CD4-positive, alpha-beta T cell treated with Interleukin-12 subunit alpha and Interleukin-12 subunit beta, for 1 hour (primary cell): ENCODE data around the gene FKBP8.
A peak's percentile ranks its signal among the peaks of the same experiment; 100 is the strongest.

ENCODE experiments used
- DNase-seq: peaks from one replicate; pipeline ENCODE4 v3.0.0-alpha.2; 2020

Gene FKBP8

DNA sequence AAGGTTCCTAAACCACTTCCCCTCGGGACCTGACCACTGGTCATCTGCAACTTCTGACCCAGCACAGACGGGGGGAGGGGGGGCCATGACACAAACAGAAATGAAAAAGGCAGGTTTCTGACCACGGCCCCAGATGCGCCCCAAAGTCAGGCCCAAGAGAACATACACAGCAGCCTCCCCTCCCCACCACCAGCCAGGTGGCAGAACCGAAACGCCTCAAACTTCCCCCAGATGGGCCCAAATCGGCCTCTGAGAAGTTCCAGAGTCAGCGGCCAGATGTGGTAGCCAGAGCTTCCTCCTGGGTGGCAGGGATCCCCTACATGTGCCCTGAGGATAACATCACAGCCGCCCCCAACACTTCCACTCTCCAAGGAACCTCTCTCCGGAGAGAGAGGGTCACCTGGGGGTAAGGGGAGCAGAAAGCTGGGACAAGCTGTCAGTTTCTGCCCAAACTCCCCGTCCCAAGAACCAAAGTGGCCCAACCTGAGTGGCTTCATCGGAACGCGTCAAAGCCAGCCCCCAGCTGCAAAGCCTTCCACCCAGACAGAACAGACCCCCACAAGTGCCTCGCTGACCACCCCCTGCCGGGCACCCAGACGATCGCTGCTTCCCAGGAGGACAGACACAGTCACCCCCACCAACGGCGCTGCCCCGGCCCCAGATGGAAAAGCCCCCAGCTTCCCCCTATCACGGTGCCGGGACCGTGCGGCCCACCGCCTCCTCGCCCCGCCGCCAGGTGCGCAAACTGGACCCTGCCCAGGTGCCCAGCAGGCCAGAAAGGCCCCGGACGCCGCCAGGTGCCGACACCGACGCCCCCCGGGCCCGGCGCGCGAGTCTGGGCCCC, 22.3 kb downstream of the FKBP8 start:
- peak; percentile 36 for DNase-seq

DNA sequence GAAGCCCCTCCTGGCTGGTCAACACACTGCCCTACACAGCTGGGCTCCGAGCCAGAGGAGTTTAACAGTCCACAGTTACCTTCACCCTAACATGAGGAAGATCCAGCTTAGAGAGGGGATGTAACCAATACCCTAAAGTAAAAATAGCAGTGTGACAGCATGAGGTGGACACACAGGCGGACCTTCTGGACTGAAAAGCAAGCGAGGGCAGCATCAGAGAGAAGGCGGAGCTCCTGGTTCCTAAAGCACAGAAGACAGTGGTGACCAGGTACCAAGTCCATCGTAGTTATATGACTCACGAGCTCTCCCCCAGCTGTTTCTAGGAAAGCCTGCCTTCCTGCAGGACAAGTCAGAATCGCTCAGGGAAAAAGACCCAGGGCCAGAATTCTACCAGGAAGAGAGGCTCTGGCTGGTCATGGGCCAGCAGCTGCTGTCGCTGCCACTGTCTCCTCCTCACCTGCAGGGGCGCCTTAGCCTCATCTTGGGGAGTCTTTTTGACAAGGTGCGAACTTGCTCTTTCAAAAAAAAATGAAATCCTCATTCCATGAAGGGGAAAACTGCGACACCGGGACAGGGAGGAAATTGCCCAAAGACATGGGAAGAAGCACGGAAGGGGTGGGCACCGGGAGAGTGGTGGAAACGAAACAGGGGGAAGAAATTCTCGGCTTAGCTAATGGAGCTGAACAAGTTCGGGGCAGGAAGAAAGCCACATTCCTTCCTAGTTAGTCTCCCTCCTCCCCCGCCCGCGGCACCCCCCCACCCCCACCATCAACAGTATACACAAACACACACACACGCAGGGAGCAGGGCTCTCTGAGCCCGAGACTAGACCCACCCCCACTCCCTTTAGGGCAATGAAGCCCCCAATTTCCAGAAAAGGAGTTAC, 23.2 kb downstream of the FKBP8 start:
- peak; percentile 69 for DNase-seq

DNA sequence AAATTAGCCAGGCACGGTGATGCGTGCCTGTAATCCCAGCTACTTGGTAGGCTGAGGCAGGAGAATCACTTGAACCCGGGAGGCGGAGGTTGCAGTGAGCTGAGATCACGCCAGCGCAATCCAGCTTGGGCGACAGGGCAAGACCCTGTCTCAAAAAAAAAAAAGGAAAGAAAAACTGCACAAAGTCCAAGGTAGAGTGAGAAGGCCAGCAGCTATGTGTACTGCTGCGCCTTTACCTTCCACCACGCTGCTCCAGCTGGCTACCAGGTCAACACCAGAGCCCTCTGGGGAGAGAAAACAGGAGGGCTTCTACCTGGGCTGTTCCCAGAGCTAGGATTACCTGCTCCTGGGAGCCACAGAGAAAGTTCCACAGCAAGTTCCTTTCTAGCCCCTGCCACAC, 24.7 kb downstream of the FKBP8 start:
- DNase-seq, result no peak

DNA sequence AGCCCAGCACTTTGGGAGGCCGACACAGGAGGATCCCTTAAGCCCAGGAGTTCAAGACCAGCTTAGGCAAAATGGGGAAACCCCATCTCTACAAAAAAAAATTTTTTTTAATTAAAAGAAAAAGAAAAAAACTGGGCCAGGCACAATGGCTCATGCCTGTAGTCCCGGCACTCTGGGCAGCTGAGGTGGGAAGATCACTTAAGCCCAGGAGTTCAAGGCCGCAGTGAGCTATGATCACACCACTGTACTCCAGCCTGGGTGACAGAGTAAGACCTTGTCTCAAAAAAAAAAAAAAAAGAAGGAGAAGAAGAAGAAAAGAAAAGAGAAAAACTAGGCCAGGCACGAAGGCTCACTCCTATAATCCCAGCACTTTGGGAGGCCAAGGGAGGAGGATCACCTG, 25.8 kb downstream of the FKBP8 start:
- no peak for DNase-seq

DNA sequence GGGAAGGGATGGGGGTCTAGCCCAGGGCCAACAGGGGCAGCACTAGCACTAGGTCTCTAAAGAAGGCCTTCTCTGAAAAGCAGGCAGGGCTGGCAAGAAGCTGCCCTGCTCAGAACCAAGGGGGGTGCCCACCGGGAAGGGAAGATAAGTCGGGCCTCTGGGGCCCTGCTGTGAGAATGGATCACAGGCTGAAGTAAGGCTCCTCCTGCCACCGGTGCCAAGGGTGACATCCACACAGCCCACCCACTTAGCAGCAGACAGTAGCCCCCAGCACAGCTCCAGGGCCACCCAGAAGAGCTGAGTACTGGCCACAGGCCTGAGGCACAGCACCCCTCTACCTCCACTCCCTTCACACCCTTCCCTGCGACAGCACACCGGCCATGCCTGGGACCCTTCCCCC, 27.4 kb downstream of the FKBP8 start:
- no peak for DNase-seq

DNA sequence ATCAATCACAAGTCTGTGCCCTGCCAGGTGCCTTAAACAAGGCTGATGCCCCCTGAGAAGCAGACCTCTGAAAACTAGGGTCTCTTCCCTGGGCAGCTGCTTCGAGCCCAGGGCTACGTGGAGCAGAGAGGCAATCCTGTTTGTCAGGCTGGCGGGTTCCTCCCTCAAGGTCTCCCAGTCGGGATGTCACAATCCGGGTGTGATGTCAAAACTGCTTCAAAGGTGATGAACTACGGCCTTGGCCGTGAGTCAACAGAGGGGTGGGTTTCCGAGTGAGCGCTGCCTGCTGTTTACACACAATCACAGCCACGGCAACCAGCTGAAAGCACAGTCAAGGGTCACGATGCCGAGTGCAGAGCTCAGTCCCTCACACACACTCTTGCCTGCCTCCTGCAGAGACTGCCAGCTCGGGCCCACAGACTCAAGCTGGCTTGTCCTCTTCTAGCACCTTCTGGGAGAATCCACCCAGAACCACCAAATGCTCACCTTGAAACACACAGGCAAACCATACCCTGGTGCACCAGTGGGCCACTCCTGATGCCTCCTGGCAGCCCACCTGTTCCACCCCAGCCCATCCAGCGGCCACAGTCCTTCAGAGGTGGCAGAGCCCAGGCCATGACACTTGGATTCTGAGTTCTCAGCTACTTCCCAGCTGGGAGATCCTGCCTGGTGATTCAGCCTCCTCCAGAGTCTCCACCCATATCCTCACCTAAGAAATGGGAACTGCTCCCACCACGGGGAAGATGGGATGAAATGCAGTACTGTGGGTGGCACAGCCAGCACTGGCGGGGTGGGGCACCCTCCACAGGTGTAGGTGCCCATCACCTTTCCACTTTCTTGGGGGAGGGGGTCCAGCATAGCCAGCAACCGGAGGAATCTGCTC, 28.3 kb downstream of the FKBP8 start:
- DNase-seq, result peak; percentile 42

DNA sequence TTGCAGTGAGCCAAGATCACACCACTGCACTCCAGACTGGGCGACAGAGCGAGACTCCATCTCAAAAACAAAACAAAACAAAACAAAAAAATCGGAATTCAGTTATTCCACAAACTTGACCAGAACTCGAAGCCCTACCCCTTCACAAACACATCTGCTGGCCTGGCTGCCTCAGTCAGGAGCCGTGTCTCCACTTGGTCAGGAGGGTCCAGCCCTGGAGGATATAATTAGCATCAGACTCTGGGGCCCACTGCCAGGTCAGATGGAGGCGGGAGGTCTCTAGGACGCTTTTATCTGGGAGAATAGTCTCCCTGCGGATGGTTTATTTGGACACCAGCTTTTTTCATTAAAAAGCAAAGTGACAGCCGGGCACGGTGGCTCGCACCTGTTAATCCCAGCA, 29.5 kb downstream of the FKBP8 start:
- no peak for DNase-seq

DNA sequence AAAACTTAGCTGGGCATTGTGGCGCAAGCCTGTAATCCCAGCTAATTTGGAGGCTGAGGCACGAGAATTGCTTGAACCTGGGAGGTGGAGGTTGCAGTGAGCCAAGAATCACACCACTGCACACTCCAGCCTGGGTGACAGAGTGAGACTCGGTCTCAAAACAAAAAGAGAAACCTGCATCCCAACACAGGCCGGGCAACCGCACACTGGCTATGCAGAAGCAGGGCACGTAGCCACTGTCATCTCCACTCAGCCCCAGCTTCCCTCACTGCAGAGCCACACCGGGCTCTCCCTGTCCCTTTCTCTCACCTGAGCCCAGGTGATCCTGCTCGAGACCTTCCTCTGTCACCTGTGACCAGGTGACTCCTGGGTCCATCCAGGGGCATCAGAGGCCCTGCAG, 33.2 kb downstream of the FKBP8 start:
- no peak for DNase-seq

DNA sequence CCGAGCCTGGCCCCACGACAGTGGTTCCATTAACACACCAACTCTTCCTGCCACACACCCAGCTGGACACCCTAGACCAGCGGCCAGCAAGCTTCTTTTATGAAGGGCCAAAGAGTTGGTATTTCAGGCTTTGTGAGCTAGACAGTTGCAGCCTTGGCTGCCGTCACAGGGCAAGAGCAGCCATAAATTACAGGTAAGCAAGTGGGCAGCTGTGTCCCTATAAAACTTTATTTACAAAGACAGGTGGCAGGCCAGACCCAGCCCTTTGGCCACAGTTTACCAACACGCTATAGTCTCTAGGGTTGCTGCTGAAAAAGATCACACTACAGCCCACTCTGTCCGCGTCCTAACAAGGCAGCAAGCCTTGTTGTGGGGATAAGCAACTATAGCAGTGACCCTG, 34.8 kb downstream of the FKBP8 start:
- no peak for DNase-seq

DNA sequence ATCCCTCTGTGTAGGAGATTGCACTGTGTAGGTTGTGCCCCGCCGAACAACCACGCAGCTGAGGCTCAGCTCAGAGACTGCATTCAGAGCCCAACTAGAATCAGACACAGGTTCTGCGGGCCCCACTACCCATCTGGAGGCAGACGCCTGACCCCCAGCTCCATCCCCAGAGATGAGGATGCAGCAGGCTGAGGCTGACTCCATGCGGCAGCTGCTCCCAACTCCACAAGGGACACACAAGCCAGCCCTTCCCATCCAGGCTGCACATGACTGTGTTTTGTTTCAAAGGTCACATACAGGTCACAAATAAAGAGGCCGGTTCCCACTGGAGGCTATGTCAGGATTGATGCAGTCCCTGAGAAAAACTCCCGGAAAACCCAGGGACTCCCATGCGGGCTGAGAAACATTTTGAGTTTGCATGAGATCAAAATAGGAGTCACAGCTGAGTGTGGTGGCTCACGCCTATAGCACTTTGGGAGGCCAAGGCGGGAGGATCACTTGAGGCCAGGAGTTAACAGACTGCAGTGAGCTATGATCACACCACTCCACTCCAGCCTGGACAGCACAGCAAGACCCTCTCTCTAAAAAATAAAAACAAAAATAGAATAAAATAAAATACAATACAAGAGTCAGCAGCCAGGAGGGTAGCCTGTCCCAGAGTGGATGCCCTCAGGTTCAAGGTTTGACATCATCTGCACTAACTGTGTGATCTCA, 35.5 kb downstream of the FKBP8 start:
- no peak for DNase-seq

DNA sequence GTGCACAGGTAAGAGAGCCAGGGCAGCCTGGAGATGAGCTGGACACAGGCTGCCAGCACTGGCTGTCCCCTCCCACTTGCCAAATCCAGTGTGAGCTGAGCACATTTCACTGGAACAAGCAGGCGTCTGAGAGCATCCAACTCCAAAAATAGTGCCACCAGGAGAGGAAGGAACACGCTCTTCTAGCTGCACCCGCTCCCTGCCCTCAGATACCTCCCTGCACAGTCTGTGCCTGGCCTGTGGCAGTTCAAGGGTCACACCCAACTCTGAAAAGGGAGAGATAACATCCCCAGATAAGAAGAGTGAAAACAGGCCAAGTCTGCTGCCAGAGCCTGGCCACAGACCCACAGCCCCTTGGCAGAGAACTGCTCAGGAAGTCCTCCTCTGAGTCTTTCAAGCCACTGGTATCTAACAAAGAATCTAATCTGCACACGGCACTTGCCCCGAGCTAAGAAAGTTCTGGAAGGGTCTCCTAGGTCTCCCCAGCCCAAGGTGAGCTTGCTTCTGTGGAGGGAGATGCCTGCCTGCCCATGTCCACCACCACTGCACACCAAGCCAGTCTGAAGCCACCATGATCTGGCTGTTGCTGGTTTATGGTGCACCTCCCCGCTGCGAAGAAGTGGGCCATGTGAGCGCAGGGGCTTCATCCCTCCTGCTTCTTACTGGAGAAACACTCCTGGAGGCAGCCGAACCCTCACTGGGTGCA, 36.2 kb downstream of the FKBP8 start:
- DNase-seq, result peak; percentile 70

DNA sequence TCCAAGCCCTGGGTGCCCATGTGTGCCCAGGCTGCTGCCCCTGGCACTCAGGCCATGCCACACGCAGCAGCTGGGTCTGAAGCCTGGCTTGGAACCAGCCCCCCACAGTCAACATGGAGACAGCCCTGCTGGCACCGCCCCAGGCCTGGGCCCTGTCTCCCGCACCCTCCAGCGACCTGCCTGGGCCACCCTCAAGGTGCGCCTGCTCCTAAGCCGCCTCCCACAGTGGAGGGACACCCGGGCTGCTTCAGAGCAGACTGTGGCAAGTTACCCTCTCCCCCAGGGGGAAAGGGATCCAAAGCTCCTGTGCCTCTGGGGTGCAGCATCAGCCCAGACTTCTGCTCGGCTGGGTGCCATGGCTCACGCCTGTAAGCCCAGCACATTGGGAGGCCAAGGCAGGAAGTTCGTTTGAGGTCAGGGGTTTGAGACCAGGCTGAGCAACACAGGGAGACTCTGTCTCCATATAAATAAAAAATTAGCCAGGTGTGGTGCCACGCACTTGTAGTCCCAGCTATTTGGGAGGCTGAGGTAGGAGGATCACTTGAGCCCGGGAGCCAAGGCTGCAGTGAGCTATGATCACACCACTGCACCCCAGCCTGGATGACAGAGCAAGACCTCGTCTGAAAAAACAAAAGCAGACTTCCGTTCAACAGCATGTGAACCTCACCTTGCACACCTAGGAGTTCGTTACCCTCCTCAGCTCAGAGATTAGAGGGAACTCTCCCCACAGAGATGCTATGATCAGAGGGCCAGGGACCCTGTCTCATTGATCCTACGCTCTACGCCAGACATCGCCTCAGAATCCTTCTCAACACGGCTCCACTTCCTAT, 37.1 kb downstream of the FKBP8 start:
- DNase-seq, result peak; percentile 47

DNA sequence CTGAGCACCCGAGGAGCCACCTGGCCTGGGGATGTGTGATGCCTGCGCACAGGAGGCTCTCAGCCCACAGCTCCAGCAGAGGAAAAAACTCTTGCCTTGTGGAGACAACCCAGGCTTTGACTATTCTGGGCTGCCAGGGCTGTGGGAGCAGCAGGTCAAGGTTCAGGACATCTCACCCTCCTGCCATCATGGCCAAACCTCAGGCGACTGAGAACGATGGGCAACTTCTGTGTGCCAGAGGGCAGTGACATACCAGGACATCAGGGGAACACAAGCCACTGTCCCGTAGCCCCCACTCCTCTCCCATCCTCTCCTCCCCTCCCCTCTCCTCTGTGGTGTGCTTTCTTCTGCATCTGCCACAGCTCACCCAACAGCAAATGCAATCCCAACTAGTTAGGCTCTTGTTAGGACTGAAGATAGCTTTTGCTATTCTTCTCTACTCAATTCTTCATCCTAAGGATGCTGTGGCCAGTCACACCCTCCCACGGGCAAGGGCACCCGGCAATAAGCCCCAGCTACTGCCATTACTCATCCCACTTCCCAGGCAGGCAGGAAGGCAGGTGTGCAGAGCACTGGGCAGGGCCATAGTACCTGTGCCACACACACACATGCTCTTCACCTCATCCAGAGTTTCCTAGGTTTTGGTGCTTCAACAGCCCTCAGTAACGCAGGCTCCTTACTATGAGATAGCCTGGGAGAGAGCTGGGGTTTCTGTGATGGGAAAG, 38.3 kb downstream of the FKBP8 start:
- DNase-seq, result no peak

DNA sequence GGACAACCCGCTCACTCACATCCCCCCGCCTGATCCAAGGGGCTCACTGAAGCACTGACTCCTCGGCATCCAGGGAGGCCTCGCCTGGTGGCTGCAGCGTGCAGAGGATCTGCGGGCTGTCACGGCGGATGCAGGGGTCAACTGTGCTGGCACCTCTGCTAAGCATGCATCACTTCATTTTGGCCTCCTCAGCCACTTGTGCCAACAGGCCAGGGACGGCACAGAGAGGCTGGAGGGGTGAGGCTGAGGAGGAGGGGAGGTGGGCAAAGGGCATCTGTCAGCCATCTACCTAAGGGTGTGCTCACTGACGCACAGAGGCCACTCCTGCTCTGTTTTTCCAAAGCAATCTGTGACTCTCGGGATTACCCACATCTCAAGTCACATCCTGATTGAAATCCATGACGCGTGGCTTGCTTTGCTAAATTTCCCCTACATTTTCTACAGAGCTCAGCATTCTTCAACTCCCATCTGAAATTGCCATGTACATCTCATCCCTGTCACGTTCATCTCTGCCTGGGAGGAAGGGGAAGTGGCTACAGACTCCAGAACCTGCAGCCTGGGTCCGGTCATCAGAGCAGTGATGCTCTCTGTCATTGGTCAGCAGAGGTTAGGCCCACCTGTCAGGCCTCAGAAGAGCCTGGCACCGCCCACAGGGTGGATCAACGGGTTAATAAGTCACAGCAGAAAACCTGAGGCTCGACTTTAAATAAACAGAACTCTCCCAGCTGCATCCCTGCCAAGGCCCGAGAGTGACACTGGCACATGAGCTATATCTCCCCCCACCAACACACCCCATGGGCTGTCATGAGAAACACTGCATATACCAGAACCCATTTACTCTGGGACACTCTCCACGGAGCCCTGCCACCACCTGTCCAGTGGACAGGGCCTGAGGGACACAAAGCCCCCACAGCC, 39.1 kb downstream of the FKBP8 start:
- DNase-seq, result no peak

DNA sequence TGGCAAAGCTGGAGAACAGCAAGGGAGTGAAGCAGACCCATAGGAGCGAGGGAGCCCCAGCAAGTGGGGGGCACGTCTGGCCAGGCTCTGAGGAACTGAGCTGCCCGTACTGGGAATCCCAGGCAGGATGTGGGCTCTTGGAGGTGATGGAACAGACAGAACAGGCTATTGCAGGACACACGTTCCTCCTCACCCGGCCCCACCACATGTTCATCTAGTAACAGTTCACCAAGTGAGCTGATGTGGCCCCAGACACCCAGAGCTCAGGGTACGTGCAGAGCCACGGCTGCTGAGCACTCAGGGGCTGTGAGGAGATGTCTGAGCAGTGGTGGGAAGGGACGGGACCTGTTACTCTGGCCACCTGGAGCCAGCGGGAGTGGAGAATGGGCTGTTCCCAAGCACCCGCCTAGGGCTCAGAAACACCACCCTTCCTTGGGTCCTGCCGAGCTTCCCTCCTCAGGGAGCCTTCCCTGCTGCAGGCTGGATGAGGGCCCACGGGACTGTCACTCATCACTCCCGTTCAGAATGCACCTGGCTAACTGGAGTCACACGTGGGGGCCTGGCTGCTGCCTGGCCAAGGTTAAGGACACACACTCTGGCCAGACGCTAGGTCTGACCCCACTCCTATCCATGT, 39.9 kb downstream of the FKBP8 start:
- DNase-seq, result no peak

DNA sequence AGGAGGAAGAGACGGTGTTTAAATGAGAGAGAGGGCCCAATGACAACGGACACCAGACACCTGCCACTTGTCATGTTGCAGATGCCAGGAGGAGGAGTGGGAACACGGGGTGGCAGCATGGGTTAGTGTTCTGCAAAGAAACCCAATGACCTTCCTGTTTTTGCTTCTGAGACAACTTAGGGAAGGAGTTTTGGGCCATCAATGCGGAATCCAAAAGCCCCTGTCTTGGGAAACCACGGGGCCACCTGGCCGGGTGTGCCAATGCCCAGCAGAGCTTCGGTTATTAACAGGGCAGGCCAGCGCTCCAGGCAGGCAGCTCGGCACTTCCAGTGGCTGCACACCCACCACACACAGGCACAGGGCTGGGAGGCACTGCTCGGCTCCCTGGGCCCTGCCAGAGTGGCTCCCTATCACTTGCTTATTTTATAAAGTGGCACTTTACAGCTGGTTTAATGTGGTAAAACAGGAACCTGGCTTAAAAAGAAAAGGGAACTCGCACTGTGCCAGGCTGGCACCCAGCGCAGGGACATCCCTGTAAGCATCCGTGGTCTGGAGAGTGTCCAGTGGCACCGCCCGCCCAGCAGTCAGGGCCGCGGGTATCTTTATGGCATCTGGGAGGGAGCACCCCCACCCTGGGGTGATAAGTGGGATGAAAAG, 40.6 kb downstream of the FKBP8 start:
- no peak for DNase-seq

DNA sequence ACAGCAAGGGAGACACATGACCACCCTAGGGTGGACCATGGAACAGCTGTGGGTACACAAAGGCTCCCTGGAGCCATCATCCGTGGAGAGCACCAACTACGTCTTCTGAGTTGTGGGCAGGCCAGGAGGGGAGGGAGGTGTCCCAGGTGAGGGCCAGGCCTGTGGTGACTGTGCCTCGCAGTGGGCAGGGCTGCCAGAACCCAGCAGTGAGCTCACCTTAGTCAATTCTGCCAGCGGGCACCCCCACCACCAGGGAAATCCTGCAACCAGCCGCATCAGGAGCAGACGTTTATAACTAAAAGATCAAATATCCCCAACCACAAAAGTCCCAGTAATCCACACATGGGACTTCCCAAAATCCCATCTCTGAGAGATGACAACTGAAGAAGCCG, 41.1 kb downstream of the FKBP8 start:
- no peak for DNase-seq

DNA sequence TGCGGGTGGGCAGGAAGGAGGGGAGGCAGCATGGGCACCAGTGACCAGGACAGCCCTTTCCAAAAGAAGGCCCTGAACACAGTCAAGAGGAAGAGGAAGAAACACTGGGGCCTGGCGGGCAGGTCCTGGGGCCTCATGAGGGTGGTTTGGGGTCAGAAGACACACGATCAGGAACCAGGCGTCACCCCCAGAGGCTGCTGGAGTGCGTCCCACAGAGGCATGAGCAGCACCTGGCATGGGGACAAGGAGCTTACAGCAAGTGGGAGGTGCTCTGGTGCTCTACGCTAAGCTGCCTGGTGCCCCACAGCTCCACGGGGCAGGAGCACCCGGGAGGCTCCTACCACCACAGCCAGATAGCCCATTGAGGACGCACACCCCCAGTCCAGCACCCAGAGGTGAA, 41.5 kb downstream of the FKBP8 start:
- DNase-seq, result no peak
